ENCODE data around the gene CLIP2. TPM values are rescaled to one million over a fixed set of nuclear protein-coding genes. Genes with fewer than 3 reads are reported as not detected.
A peak's percentile ranks its signal among the peaks of the same experiment; 100 is the strongest.

The CLIP2 gene
- total and polyA plus RNA-seq, 2 of the 8 experiments (the other 6 are each of a cell fraction or from before 2014, with no cell fraction given) = 8.3 to 41.5 TPM

DNA sequence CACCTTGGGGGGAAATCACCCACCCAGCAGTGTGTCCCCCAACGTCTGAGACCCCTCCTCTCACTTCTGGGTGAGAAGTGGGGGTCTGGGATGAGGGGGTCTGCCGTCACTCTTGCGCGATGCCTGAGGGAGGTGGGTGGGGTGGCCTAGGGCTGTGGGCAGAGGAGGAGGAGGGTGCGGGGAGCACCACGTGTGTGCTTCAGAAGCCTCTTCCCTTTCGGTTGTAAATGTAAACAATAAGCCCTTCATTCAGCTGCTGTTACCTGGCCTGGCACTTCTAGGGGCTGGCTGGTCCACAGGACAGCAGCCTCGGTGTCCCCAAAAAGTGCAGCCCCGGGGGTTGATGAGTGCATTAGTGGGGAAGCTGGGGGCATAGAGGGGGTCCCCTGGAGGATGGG lies 1.3 kb downstream of the CLIP2 start:
- 25% methylated on average over 7 of the region's 9 CpGs; no CpG with 5 or more reads in 1 of the 2 experiments for WGBS, 2 experiments (ENCODE audit: extremely low coverage in 1 of 2, insufficient coverage in 1 of 2, insufficient read length in 1 of 2, insufficient replicate concordance in 2 of 2, low coverage in 1 of 2, low lambda C conversion rate in 2 of 2, missing lambda C conversion rate in 1 of 2)
- H3K9ac ChIP-seq (replicated peaks in 1 of 4; ENCODE audit: extremely low read depth in 1 of 4, low read depth in 3 of 4, low read length in 3 of 4) = no peak overlapping the region; a peak in 1 of 7 replicates
- no peak overlapping the region for H3K18ac ChIP-seq (ENCODE audit: extremely low read depth, low read length)
- peaks cover 6 to 19% of the 10 kb centered on the region in 2 experiments for H4K20me1 ChIP-seq (replicated peaks in 1 of 2; ENCODE audit: control insufficient read depth in 1 of 2, insufficient read depth in 2 of 2, low read length in 2 of 2)
- no peak overlapping the region for H2AK5ac ChIP-seq (ENCODE audit: low read depth, low read length)
- POLR2A ChIA-PET (ENCODE audit: partially characterized antibody) = interaction anchor here (0.8 to 5.4 kb wide), 6 partner anchors 12 to 113 kb away, joined by 3 to 97 read pairs (median 3); no protein-coding TSS in a partner anchor
- H3K4me3 ChIP-seq (ENCODE audit: extremely low read depth in 1 of 4, insufficient read depth in 2 of 4, low read depth in 3 of 4, low read length in 4 of 4) = peak overlapping the region; percentile 79 to 97 (median 84)
- CTCF ChIA-PET (ENCODE audit: partially characterized antibody) = interaction anchor here (0.9 to 6.8 kb wide), 8 partner anchors 13 to 114 kb away, joined by 3 to 75 read pairs (median 5); no protein-coding TSS in a partner anchor
- H4K8ac ChIP-seq (ENCODE audit: extremely low read depth, insufficient read depth, low read length) = no peak overlapping the region; the same call in 1 of the 2 replicates
- TF ChIP-seq MAX (IDR thresholded peaks at IDR 0.05) = peak; percentile 45; the same call in 1 of the 2 replicates
- TF ChIP-seq GTF2F1 (IDR thresholded peaks at IDR 0.05; ENCODE audit: borderline replicate concordance, low read depth, low read length) = no peak
- H2BK20ac ChIP-seq (ENCODE audit: low read length) = no peak overlapping the region
- H2BK12ac ChIP-seq (ENCODE audit: low read depth, low read length) = no peak overlapping the region
- H3K23me2 ChIP-seq (ENCODE audit: low read depth, low read length) = peaks cover 11% of the 10 kb centered on the region; the same call in 1 of the 2 replicates
- peaks cover 9 to 44% (median 33%) of the 10 kb centered on the region in 4 experiments for H3K4me1 ChIP-seq (replicated peaks in 1 of 4; ENCODE audit: control insufficient read depth in 3 of 4, insufficient read depth in 4 of 4, low read length in 3 of 4)
- no peak overlapping the region for H3K56ac ChIP-seq (replicated peaks; ENCODE audit: insufficient read length, low read depth, low read length)
- H3K23ac ChIP-seq (ENCODE audit: insufficient read length) = no peak overlapping the region
- no peak for DNase-seq (ENCODE audit: low read depth in 1 of 2, low spot score in 2 of 2)
- no peak overlapping the region for H4K5ac ChIP-seq (ENCODE audit: insufficient read length, low read depth, low read length)
- H3K9me3 ChIP-seq (ENCODE audit: insufficient read depth in 2 of 2, low read depth in 1 of 2, low read length in 1 of 2) = no peaks in the 10 kb centered on the region
- peaks cover 0 to 57% of the 10 kb centered on the region in 2 experiments; a peak in 2 of 4 replicates for H3K79me2 ChIP-seq (ENCODE audit: control insufficient read depth in 1 of 2, insufficient read depth in 2 of 2, low read length in 2 of 2)
- peaks cover 0 to 4% (median 0%) of the 10 kb centered on the region in 4 experiments; a peak in 3 of 7 replicates for H3K27me3 ChIP-seq (replicated peaks in 1 of 4; ENCODE audit: control insufficient read depth in 3 of 4, extremely low read depth in 1 of 4, insufficient read depth in 3 of 4, low read length in 3 of 4)
- no peak overlapping the region for H2BK5ac ChIP-seq (ENCODE audit: low read depth, low read length)
- H4K91ac ChIP-seq (replicated peaks; ENCODE audit: insufficient read length, low read length) = no peak overlapping the region
- peak overlapping the region; percentile 79 to 93 for H3K4me2 ChIP-seq (ENCODE audit: insufficient read depth in 1 of 2, low read depth in 2 of 2, low read length in 2 of 2)
- no peaks in the 10 kb centered on the region for H3K36me3 ChIP-seq (ENCODE audit: control insufficient read depth in 2 of 4, insufficient read depth in 4 of 4, low read length in 3 of 4)
- H3K4ac ChIP-seq (replicated peaks; ENCODE audit: insufficient read length, low read depth, low read length) = no peak overlapping the region
- H2AFZ ChIP-seq (ENCODE audit: low read length) = no peak overlapping the region
- H2BK120ac ChIP-seq (replicated peaks; ENCODE audit: low read depth, low read length) = no peak overlapping the region
- no peak overlapping the region for H3K14ac ChIP-seq (ENCODE audit: insufficient read length)
- peaks cover 4% of the 10 kb centered on the region for H3K79me1 ChIP-seq (ENCODE audit: low read depth, low read length)
- no peak overlapping the region for H3K27ac ChIP-seq (ENCODE audit: low read depth, low read length)
- no peak overlapping the region for H2BK15ac ChIP-seq (ENCODE audit: low read length)
- FAIRE-seq = no peak
